Cardiac ventricle fibroblast (primary cell): Measurements from ENCODE around the gene ERC1. TPM values are rescaled to one million over a fixed set of nuclear protein-coding genes. Genes with fewer than 3 reads are reported as not detected.

Source experiments
- total RNA-seq: library from RNA; depleted of rRNA; stranded (reverse); fragments of >200 nt; gene quantifications from 2 replicates; pipeline ENCODE4 v1.2.3, GENCODE V29; 2015

Gene ERC1
- 21.1 and 21.2 TPM in 2 replicates for total RNA-seq

GRCh38 chr12:990661-991349 is at the start of gene ERC1:
ERC1 (plus strand) TSS chr12:991223; CDS start chr12:1027904, 36,681 bp downstream.

GRCh38 chr12:949453-950191 is 41.4 kb upstream of the ERC1 start, which contains the start of gene RAD52:
RAD52 (minus strand) TSS chr12:949694; CDS start chr12:933058, 16,636 bp downstream.

Other genes starting within 250 kb of the ERC1 start
- 60.5 and 71.1 TPM in 2 replicates for gene WNK1, start 238.6 kb upstream of the ERC1 start, total RNA-seq
- 5.9 and 8.5 TPM in 2 replicates for gene RAD52, start 41.5 kb upstream of the ERC1 start, total RNA-seq